DND-41 (cell line): ENCODE results near the gene CFAP54.

Source experiments
- ATAC-seq: fragments of 200-7000 bp; cut with Tn5 transposase; 3 replicates; pipeline ENCODE4 v1.9.1; 2021; ENCODE audit warnings: low read depth; ENCODE audit not compliant: insufficient read depth
- DNase-seq: peaks from one replicate; pipeline ENCODE4 v3.0.0-alpha.2; 2020
- H2AFZ ChIP-seq: 2 replicates; pipeline ENCODE4 v1.6.0; 2012; ENCODE audit warnings: low read depth, low read length
- H3K27ac ChIP-seq: 2 replicates; pipeline ENCODE4 v1.5.1; 2012; ENCODE audit warnings: low read length, inconsistent platforms
- H3K27me3 ChIP-seq: fragments of 200-600 bp; sonication (generic); 2 replicates; pipeline ENCODE4 v1.6.0; 2012; ENCODE audit warnings: low read length, mild to moderate bottlenecking, inconsistent platforms; ENCODE audit not compliant: insufficient read depth, poor library complexity
- H3K36me3 ChIP-seq: 2 replicates; pipeline ENCODE4 v1.5.1; 2012; ENCODE audit warnings: low read length, inconsistent platforms; ENCODE audit not compliant: insufficient read depth
- H3K4me1 ChIP-seq: 2 replicates; pipeline ENCODE4 v1.5.1; 2012; ENCODE audit warnings: mild to moderate bottlenecking, low read length; ENCODE audit not compliant: insufficient read depth
- H3K4me2 ChIP-seq: 2 replicates; pipeline ENCODE4 v1.6.0; 2012; ENCODE audit warnings: mild to moderate bottlenecking, moderate library complexity, low read length, inconsistent platforms; ENCODE audit not compliant: insufficient read depth
- H3K4me3 ChIP-seq, 2 experiments: fragments of 200-600 bp in 1 of 2; shearing (Covaris generic) in 1 of 2; 2 replicates each; pipeline ENCODE4 v1.5.1; 2012 to 2016; ENCODE audit warnings: inconsistent platforms in 2 of 2, low read length in 2 of 2, mild to moderate bottlenecking in 2 of 2, low read depth in 1 of 2, moderate library complexity in 1 of 2
- H3K79me2 ChIP-seq: 2 replicates; pipeline ENCODE4 v1.6.0; 2012; ENCODE audit warnings: low read length, inconsistent platforms; ENCODE audit not compliant: insufficient read depth
- H3K9ac ChIP-seq: 2 replicates; pipeline ENCODE4 v1.6.0; 2012; ENCODE audit warnings: low read depth, mild to moderate bottlenecking, inconsistent platforms, low read length, moderate library complexity
- H3K9me3 ChIP-seq: 2 replicates; pipeline ENCODE4 v1.5.1; 2012; ENCODE audit warnings: low read length, moderate library complexity, mild to moderate bottlenecking, inconsistent platforms; ENCODE audit not compliant: insufficient read depth, severe bottlenecking
- H4K20me1 ChIP-seq: 2 replicates; pipeline ENCODE4 v1.6.0; 2012; ENCODE audit warnings: low read length; ENCODE audit not compliant: insufficient read depth
- EZH2 ChIP-seq: IDR thresholded peaks from 3 replicates; pipeline ENCODE4 v1.6.1; 2012; ENCODE audit warnings: borderline replicate concordance, low read depth, mild to moderate bottlenecking, moderate library complexity, low read length, inconsistent platforms; ENCODE audit not compliant: severe bottlenecking
- TF ChIP-seq, protein P1 (sequence below): IDR thresholded peaks from 2 replicates; pipeline ENCODE4 v1.5.1; 2012; ENCODE audit warnings: borderline replicate concordance, low read length, moderate library complexity, mild to moderate bottlenecking; ENCODE audit not compliant: poor library complexity, severe bottlenecking; ENCODE audit errors: extremely low read depth

Gene CFAP54

DNA sequence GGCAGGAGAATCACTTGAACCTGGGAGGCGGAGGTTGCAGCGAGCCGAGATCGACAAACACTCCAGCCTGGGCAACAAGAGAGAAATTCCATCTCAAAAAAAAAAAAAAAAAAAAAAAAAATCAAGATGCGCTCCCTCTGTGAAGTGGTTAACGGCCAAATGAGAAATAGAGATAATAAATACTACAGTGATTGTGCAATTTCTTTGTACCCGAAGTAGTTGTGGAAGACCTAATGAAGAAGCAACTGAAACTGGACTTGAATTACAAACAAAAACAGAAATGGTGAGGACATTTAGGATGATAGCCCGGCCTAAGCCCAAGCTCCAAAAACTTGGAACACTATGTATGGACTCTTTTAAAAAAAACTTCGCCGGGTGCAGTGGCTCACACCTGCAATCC, 45.0 kb upstream of the CFAP54 start:
- Histone ChIP-seq H3K79me2 (no peaks in the 10 kb centered on the region), H3K27ac (no peak overlapping the region), H3K9me3 (no peaks in the 10 kb centered on the region), H4K20me1 (no peaks in the 10 kb centered on the region), H3K36me3 (no peaks in the 10 kb centered on the region), H3K27me3 (no peaks in the 10 kb centered on the region), H2AFZ (no peak overlapping the region), H3K4me1 (peaks cover 22% of the 10 kb centered on the region), H3K9ac (no peak overlapping the region), H3K4me3 (no peak overlapping the region), H3K4me2 (no peak overlapping the region)
- no peak for TF ChIP-seq EZH2
- TF ChIP-seq, protein P1, sequence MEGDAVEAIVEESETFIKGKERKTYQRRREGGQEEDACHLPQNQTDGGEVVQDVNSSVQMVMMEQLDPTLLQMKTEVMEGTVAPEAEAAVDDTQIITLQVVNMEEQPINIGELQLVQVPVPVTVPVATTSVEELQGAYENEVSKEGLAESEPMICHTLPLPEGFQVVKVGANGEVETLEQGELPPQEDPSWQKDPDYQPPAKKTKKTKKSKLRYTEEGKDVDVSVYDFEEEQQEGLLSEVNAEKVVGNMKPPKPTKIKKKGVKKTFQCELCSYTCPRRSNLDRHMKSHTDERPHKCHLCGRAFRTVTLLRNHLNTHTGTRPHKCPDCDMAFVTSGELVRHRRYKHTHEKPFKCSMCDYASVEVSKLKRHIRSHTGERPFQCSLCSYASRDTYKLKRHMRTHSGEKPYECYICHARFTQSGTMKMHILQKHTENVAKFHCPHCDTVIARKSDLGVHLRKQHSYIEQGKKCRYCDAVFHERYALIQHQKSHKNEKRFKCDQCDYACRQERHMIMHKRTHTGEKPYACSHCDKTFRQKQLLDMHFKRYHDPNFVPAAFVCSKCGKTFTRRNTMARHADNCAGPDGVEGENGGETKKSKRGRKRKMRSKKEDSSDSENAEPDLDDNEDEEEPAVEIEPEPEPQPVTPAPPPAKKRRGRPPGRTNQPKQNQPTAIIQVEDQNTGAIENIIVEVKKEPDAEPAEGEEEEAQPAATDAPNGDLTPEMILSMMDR = no peak
- ATAC-seq (no peak), DNase-seq (no peak)

DNA sequence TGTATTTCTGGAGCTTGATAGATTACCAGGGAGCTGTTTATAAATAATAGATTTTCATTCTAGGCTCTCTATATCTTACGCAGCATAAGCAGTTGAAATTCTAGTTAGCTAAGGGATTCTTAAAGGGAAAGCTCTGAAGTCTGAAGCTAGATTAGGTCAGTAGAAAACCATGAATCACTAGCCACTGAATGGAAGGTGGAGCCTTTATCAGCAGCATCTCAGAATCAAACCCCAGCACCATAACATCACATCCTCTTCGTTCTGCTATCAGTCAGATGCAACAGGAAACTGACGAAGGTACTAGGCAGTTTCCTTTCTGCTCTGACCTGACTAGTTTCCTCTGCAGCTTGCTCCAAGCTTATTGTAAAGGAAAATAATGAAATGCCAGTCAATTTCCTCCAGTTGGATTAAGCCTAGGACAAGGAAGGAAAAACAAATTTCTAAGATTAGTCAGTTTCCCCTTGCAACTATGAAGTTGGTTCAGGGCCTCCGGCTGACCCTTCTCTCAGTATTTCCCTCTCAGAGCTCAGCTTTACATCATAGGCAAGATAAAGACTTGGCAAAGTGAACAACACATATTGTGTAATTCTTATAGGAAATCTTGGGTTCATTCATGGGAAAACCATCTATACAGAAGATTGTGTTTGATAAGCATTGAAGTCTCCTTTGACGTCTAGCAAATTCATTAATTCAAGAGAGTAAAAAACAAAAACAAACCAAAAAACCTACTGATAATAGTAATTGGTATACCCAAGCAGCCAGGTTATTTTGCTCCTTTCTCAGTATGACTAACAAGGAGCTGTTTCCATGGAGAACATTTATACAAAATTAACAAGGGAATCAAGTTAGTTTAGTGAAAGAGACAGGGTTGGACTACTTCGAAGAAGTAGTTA, 43.4 kb upstream of the CFAP54 start:
- Histone ChIP-seq H3K27ac (peak overlapping the region; percentile 80), H3K4me1 (peaks cover 22% of the 10 kb centered on the region), H4K20me1 (no peaks in the 10 kb centered on the region), H3K27me3 (no peaks in the 10 kb centered on the region), H3K79me2 (no peaks in the 10 kb centered on the region), H3K9ac (peak overlapping the region; percentile 34), H3K36me3 (no peaks in the 10 kb centered on the region), H2AFZ (peak overlapping the region; percentile 56), H3K4me3 (peak overlapping the region in 1 of 2 experiments; percentile 15; a peak in 1 of 4 replicates), H3K9me3 (no peaks in the 10 kb centered on the region), H3K4me2 (peak overlapping the region; percentile 50)
- DNase-seq = peak; percentile 73
- no peak for TF ChIP-seq EZH2
- TF ChIP-seq, protein P1 = no peak
- peak; percentile 99 for ATAC-seq

DNA sequence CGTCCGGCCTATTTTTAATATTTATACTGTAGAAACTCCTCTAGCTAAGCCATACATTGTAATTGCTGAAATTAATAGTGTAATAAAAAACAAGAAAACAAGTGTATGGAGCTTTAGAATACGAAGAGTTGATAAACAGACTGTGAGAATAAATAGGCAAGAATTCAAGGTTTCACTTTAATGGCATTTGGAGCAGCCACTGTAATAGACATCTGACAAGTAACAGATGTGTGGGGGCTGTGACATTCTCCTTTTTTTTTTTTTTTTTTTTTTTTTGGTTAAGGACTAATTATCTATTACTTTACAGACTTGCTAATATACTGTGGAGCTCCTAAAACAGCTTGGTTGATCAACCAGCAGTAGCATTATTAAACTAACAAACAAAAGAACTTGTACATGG, 42.1 kb upstream of the CFAP54 start:
- DNase-seq (no peak), ATAC-seq (no peak)
- Histone ChIP-seq H3K4me2 (no peak overlapping the region), H2AFZ (no peak overlapping the region), H3K36me3 (no peaks in the 10 kb centered on the region), H3K4me3 (no peak overlapping the region), H3K9me3 (no peaks in the 10 kb centered on the region), H3K79me2 (no peaks in the 10 kb centered on the region), H3K27ac (no peak overlapping the region), H3K9ac (no peak overlapping the region; the same call in 1 of the 2 replicates), H4K20me1 (no peaks in the 10 kb centered on the region), H3K27me3 (no peaks in the 10 kb centered on the region), H3K4me1 (peaks cover 22% of the 10 kb centered on the region)
- no peak for TF ChIP-seq EZH2
- TF ChIP-seq, protein P1 = no peak
